VCaP (cell line): Measurements from ENCODE around the gene PLEKHG4.

ENCODE experiments used
- H3K27ac ChIP-seq: fragments of 450-650 bp; 2 replicates; pipeline ENCODE4 v1.5.1; 2017
- TF ChIP-seq, protein P1 (sequence below): fragments of 450-650 bp; conservative IDR thresholded peaks from 2 replicates; pipeline ENCODE4 v1.5.1; 2017; ENCODE audit warnings: mild to moderate bottlenecking, moderate library complexity

The PLEKHG4 gene

GRCh38 chr16:67333315-67333714 is 54.0 kb downstream of the PLEKHG4 start:
- TF ChIP-seq, protein P1, sequence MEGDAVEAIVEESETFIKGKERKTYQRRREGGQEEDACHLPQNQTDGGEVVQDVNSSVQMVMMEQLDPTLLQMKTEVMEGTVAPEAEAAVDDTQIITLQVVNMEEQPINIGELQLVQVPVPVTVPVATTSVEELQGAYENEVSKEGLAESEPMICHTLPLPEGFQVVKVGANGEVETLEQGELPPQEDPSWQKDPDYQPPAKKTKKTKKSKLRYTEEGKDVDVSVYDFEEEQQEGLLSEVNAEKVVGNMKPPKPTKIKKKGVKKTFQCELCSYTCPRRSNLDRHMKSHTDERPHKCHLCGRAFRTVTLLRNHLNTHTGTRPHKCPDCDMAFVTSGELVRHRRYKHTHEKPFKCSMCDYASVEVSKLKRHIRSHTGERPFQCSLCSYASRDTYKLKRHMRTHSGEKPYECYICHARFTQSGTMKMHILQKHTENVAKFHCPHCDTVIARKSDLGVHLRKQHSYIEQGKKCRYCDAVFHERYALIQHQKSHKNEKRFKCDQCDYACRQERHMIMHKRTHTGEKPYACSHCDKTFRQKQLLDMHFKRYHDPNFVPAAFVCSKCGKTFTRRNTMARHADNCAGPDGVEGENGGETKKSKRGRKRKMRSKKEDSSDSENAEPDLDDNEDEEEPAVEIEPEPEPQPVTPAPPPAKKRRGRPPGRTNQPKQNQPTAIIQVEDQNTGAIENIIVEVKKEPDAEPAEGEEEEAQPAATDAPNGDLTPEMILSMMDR: no peak
- H3K27ac ChIP-seq: no peak overlapping the region

DNA sequence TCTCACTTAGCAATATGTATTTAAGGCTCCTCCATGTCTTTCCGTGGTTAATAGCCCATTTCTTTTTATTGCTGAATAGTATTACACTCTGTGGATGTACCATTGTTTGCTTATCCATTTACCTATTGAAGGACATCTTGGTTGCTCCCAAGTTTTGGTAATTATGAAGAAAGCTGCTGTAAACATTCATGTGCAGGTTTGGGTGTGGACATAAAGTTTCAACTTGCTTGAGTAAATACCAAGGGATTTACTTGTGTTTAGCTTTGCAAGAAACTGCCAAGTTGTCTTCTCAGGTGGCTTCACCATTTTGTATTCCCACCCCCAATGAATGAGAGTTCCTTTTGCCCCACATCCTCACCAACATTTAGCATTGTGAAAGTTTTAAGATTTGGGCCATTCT is 56.8 kb downstream of the PLEKHG4 start:
- TF ChIP-seq, protein P1: no peak
- H3K27ac ChIP-seq: no peak overlapping the region

DNA sequence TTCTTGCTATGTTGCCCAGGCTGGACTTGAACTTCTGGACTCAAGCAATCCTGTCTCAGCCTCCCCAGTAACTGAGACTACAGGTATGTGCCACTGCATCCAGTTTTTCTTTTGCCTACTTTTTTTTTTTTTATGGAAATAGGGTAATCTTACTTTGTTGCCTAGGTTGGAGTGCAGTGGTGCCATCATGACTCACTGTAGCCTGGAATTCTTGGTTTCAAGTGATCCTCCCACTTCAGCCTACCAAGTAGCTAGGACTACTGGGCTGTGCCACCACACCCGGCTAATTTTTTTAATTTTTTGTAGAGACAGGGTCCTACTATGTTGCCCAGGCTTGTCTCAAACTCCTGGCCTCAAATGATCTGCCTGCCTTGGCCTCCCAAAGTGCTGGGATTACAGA is 57.3 kb downstream of the PLEKHG4 start:
- TF ChIP-seq, protein P1: no peak
- H3K27ac ChIP-seq: no peak overlapping the region
